GM19240 (cell line): ENCODE measurements around the gene TIGD1.

Source experiments
- DNase-seq: peaks from one replicate; pipeline ENCODE4 v3.0.0; 2011; ENCODE audit warnings: low spot score; ENCODE audit not compliant: insufficient read length

The TIGD1 gene

GRCh38 chr2:232523682-232524597, 26.4 kb downstream of the TIGD1 start:
- no peak for DNase-seq

- no peak for DNase-seq
Measured at GRCh38 chr2:232523402-232523681, 27.0 kb downstream of the TIGD1 start.

- DNase-seq: no peak
Measured at GRCh38 chr2:232522623-232523401, 27.5 kb downstream of the TIGD1 start.

- DNase-seq: peak; percentile 61
Measured at GRCh38 chr2:232521959-232522622, 28.3 kb downstream of the TIGD1 start.

GRCh38 chr2:232521098-232521497, 29.3 kb downstream of the TIGD1 start:
- no peak for DNase-seq

- DNase-seq: no peak
Measured at GRCh38 chr2:232520489-232520888, 29.9 kb downstream of the TIGD1 start.

- no peak for DNase-seq
Measured at GRCh38 chr2:232519581-232520438, 30.5 kb downstream of the TIGD1 start, which contains the start of gene PRSS56. Gene PRSS56, plus strand, starts transcription at chr2:232520388. Its CDS starts 211 bp downstream, at chr2:232520599.

GRCh38 chr2:232518844-232519243, 31.5 kb downstream of the TIGD1 start:
- no peak for DNase-seq

GRCh38 chr2:232516551-232516950, 33.8 kb downstream of the TIGD1 start:
- DNase-seq: no peak

- DNase-seq: no peak
Measured at GRCh38 chr2:232515639-232516038, 34.7 kb downstream of the TIGD1 start.

GRCh38 chr2:232513353-232513752, 37.0 kb downstream of the TIGD1 start:
- no peak for DNase-seq

- no peak for DNase-seq
Measured at GRCh38 chr2:232512602-232513001, 37.8 kb downstream of the TIGD1 start.

- no peak for DNase-seq
Measured at GRCh38 chr2:232511336-232511890, 38.9 kb downstream of the TIGD1 start.

- DNase-seq: no peak
Measured at GRCh38 chr2:232508251-232508650, 42.1 kb downstream of the TIGD1 start.

GRCh38 chr2:232506709-232507108, 43.6 kb downstream of the TIGD1 start:
- no peak for DNase-seq

- DNase-seq: no peak
Measured at GRCh38 chr2:232505856-232506255, 44.5 kb downstream of the TIGD1 start.

GRCh38 chr2:232504438-232504837, 45.9 kb downstream of the TIGD1 start:
- DNase-seq: no peak

- no peak for DNase-seq
Measured at GRCh38 chr2:232503809-232504323, 46.5 kb downstream of the TIGD1 start.

GRCh38 chr2:232502911-232503808, 47.2 kb downstream of the TIGD1 start:
- no peak for DNase-seq
